ENCODE data around the gene PCID2. TPM values are rescaled to one million over a fixed set of nuclear protein-coding genes. Genes with fewer than 3 reads are reported as not detected.

PCID2 gene
- total RNA-seq, 1 donor from 2014 or later: 55.2 TPM

Small RNAs within 50 kb of the gene (small RNA-seq; reads per million reads assigned to genes)
- gene AL137002.1 (ENCODE audit: low replicate concordance): not detected

Other genes with a start within 250 kb of the PCID2 start
- 60.7 TPM for gene MCF2L, start 239.5 kb downstream of the PCID2 start, total RNA-seq
- 1.6 TPM for gene F7, start 102.9 kb downstream of the PCID2 start, total RNA-seq
- 21.4 TPM for gene F10, start 85.9 kb downstream of the PCID2 start, total RNA-seq
- not detected for gene PROZ, start 50.0 kb downstream of the PCID2 start, total RNA-seq
- gene CUL4A, start 944 bp upstream of the PCID2 start, total RNA-seq: 198 TPM
- 70.3 TPM for gene LAMP1, start 88.6 kb upstream of the PCID2 start, total RNA-seq
- gene GRTP1, start 155.5 kb upstream of the PCID2 start, total RNA-seq: 7.8 TPM
- 130 TPM for gene ADPRHL1, start 244.8 kb upstream of the PCID2 start, total RNA-seq